HepG2 (cell line): ENCODE measurements around the gene JAGN1. TPM values are rescaled to one million over a fixed set of nuclear protein-coding genes. Genes with fewer than 3 reads are reported as not detected.
A peak's percentile ranks its signal among the peaks of the same experiment; 100 is the strongest.

Source experiments
- BRCA1 ChIP-seq: sonication (generic); formaldehyde crosslinking; IDR thresholded peaks from 2 replicates; pipeline ENCODE4 v1.4.0; 2020; ENCODE audit warnings: missing genetic modification reagents
- DPF2 ChIP-seq: sonication (generic); formaldehyde crosslinking; IDR thresholded peaks from 2 replicates; pipeline ENCODE4 v1.4.0; 2020; ENCODE audit warnings: mild to moderate bottlenecking, low read depth, missing genetic modification reagents, borderline replicate concordance
- GATA4 ChIP-seq: sonication (generic); IDR thresholded peaks from 2 replicates; pipeline ENCODE4 v1.6.1; 2016; ENCODE audit warnings: antibody characterized with exemption, low read depth, borderline replicate concordance
- HMGA1 ChIP-seq: sonication (generic); formaldehyde crosslinking; conservative IDR thresholded peaks from 2 replicates; pipeline ENCODE4 v1.4.0; 2020; ENCODE audit warnings: missing genetic modification reagents
- HNRNPH1 ChIP-seq: fragments of 200-400 bp; formaldehyde crosslinking; optimal IDR thresholded peaks from 2 replicates; pipeline ENCODE3; 2017; ENCODE audit warnings: mild to moderate bottlenecking, low read depth, low read length
- IRX3 ChIP-seq: sonication (generic); formaldehyde crosslinking; IDR thresholded peaks from 2 replicates; pipeline ENCODE4 v1.8.1; 2023; ENCODE audit warnings: mild to moderate bottlenecking, low read depth, missing genetic modification reagents, borderline replicate concordance
- JARID2 ChIP-seq: sonication (generic); formaldehyde crosslinking; IDR thresholded peaks from 2 replicates; pipeline ENCODE4 v1.8.1; 2023; ENCODE audit warnings: missing genetic modification reagents, inconsistent platforms; ENCODE audit not compliant: insufficient replicate concordance
- KAT8 ChIP-seq: IDR thresholded peaks from 2 replicates; pipeline ENCODE4 v1.6.1; 2016; ENCODE audit warnings: missing genetic modification reagents, missing compliant biosample characterization
- KLF13 ChIP-seq: sonication (generic); formaldehyde crosslinking; IDR thresholded peaks from 2 replicates; pipeline ENCODE4 v1.4.0; 2020; ENCODE audit warnings: mild to moderate bottlenecking, missing genetic modification reagents
- NR1H2 ChIP-seq: sonication (generic); formaldehyde crosslinking; IDR thresholded peaks from 2 replicates; pipeline ENCODE4 v1.8.1; 2022; ENCODE audit warnings: low read depth, missing genetic modification reagents, borderline replicate concordance
- PITX1 ChIP-seq: sonication (generic); formaldehyde crosslinking; IDR thresholded peaks from 2 replicates; pipeline ENCODE4 v1.5.1; 2020; ENCODE audit warnings: mild to moderate bottlenecking, missing genetic modification reagents
- RFXAP ChIP-seq: sonication (generic); formaldehyde crosslinking; IDR thresholded peaks from 2 replicates; pipeline ENCODE4 v1.4.0; 2020; ENCODE audit warnings: missing genetic modification reagents, borderline replicate concordance
- TAF1 ChIP-seq: sonication (generic); formaldehyde crosslinking; IDR thresholded peaks from 2 replicates; pipeline ENCODE4 v1.4.0; 2020; ENCODE audit warnings: missing genetic modification reagents
- TFAP4 ChIP-seq: sonication (generic); IDR thresholded peaks from 2 replicates; pipeline ENCODE4 v1.6.1; 2016; ENCODE audit warnings: low read depth, borderline replicate concordance
- TFE3 ChIP-seq: IDR thresholded peaks from 2 replicates; pipeline ENCODE4 v1.6.1; 2016
- WIZ ChIP-seq: sonication (generic); formaldehyde crosslinking; IDR thresholded peaks from 2 replicates; pipeline ENCODE4 v1.5.1; 2020; ENCODE audit warnings: mild to moderate bottlenecking, missing genetic modification reagents
- ZBTB7B ChIP-seq: sonication (generic); formaldehyde crosslinking; IDR thresholded peaks from 2 replicates; pipeline ENCODE4 v1.4.0; 2020; ENCODE audit warnings: missing genetic modification reagents
- ZFP82 ChIP-seq: sonication (generic); formaldehyde crosslinking; IDR thresholded peaks from 2 replicates; pipeline ENCODE4 v1.5.1; 2020; ENCODE audit warnings: mild to moderate bottlenecking, missing genetic modification reagents, borderline replicate concordance
- ZNF124 ChIP-seq: sonication (generic); formaldehyde crosslinking; IDR thresholded peaks from 2 replicates; pipeline ENCODE4 v1.4.0; 2020; ENCODE audit warnings: missing genetic modification reagents
- ZNF224 ChIP-seq: sonication (generic); formaldehyde crosslinking; IDR thresholded peaks from 2 replicates; pipeline ENCODE4 v1.5.0; 2020; ENCODE audit warnings: mild to moderate bottlenecking, missing genetic modification reagents
- ZNF337 ChIP-seq: sonication (generic); formaldehyde crosslinking; IDR thresholded peaks from 2 replicates; pipeline ENCODE4 v1.5.1; 2020; ENCODE audit warnings: missing genetic modification reagents, low read depth, mild to moderate bottlenecking, borderline replicate concordance
- ZNF547 ChIP-seq: sonication (generic); formaldehyde crosslinking; IDR thresholded peaks from 2 replicates; pipeline ENCODE4 v1.5.1; 2020; ENCODE audit warnings: mild to moderate bottlenecking, missing genetic modification reagents
- ZNF562 ChIP-seq: sonication (generic); formaldehyde crosslinking; IDR thresholded peaks from 2 replicates; pipeline ENCODE4 v1.8.0; 2022; ENCODE audit warnings: missing genetic modification reagents, borderline replicate concordance
- ZNF644 ChIP-seq: IDR thresholded peaks from 2 replicates; pipeline ENCODE4 v1.6.1; 2016; ENCODE audit warnings: low read depth
- ZNF749 ChIP-seq: sonication (generic); formaldehyde crosslinking; IDR thresholded peaks from 2 replicates; pipeline ENCODE4 v1.8.0; 2022; ENCODE audit warnings: mild to moderate bottlenecking, missing genetic modification reagents, moderate library complexity, borderline replicate concordance
- polyA plus RNA-seq, 8 experiments: library from polyadenylated mRNA; depleted of rRNA in 3 of 8; stranded (reverse) in 7 of 8; unstranded in 1 of 8; fragments of >200 nt; fragmentation: Illumina TruSeq in 4 of 8; extraction: Trizol in 4 of 8; gene quantifications; 2 replicates each; pipeline versions ENCODE4 v1.2.1 to v1.2.3, GENCODE V29; 2011 to 2016; ENCODE audit warnings: low read depth in 4 of 8, missing spikeins in 1 of 8, mixed read lengths in 1 of 8; ENCODE audit not compliant: insufficient read depth in 1 of 8
- total RNA-seq, 5 experiments: library from RNA; depleted of rRNA; stranded (reverse); fragments of >200 nt; fragmentation: Illumina TruSeq; extraction: Trizol; gene quantifications; 2 replicates each; pipeline ENCODE4 v1.2.3, GENCODE V29; 2016; ENCODE audit warnings: low read depth in 1 of 5
- TF ChIP-seq, protein P1 (sequence below): sonication (generic); formaldehyde crosslinking; IDR thresholded peaks from 2 replicates; pipeline ENCODE4 v1.9.0; 2021; ENCODE audit warnings: missing genetic modification reagents, borderline replicate concordance
- TF ChIP-seq, protein P2 (sequence below): sonication (generic); formaldehyde crosslinking; IDR thresholded peaks from 2 replicates; pipeline ENCODE4 v1.4.0; 2020; ENCODE audit warnings: mild to moderate bottlenecking, missing genetic modification reagents

The JAGN1 gene
- total and polyA plus RNA-seq, 2 of the 13 experiments (the other 11 are each of a cell fraction or from before 2014, with no cell fraction given) = 49.9 to 50.9 TPM

DNA sequence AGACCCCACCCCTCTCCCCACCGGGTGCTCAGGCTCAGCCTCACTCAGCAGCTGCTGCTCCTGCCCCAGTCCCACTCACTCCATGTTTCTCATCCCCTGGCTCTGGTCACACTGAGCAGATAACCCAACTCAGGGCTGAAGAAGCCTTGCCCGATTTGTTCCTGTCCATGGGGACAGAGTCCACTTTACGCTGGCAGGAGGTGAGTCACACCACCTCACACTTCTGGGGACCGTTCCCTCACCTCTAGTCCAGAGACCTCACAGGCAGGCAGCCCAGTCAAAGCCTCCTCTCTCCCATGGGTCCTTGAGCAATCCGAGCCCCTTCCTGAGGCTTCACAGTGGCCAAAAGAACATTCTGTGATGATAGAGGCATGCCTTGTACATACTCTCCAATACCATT lies 11.7 kb upstream of the JAGN1 start (continued):
- TF ChIP-seq ZNF547 (CRISPR knock-in tag) (no peak), DPF2 (CRISPR knock-in tag) (peak; percentile 62; the same call in 1 of the 2 replicates), NR1H2 (no peak), PITX1 (peak; percentile 12; the same call in 1 of the 2 replicates), KAT8 (CRISPR knock-in tag) (0 out of 2 replicates have a peak, but pooled peaks have one; percentile 41), IRX3 (CRISPR knock-in tag) (no peak), RFXAP (CRISPR knock-in tag) (no peak), ZNF749 (no peak), TFE3 (CRISPR knock-in tag) (no peak), ZFP82 (CRISPR knock-in tag) (no peak), ZNF644 (CRISPR knock-in tag) (peak; percentile 85), ZBTB7B (CRISPR knock-in tag) (no peak), ZNF562 (CRISPR knock-in tag) (no peak), WIZ (CRISPR knock-in tag) (peak; percentile 68; the same call in 1 of the 2 replicates), KLF13 (CRISPR knock-in tag) (no peak), HMGA1 (CRISPR knock-in tag) (no peak), HNRNPH1 (no peak), ZNF124 (CRISPR knock-in tag) (no peak), JARID2 (CRISPR knock-in tag) (no peak), TAF1 (CRISPR knock-in tag) (0 out of 2 replicates have a peak, but pooled peaks have one; percentile 35), ZNF224 (0 out of 2 replicates have a peak, but pooled peaks have one; percentile 60), BRCA1 (CRISPR knock-in tag) (no peak), ZNF337 (no peak), GATA4 (no peak), TFAP4 (no peak)
- TF ChIP-seq, protein P1, sequence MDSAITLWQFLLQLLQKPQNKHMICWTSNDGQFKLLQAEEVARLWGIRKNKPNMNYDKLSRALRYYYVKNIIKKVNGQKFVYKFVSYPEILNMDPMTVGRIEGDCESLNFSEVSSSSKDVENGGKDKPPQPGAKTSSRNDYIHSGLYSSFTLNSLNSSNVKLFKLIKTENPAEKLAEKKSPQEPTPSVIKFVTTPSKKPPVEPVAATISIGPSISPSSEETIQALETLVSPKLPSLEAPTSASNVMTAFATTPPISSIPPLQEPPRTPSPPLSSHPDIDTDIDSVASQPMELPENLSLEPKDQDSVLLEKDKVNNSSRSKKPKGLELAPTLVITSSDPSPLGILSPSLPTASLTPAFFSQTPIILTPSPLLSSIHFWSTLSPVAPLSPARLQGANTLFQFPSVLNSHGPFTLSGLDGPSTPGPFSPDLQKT = no peak
- TF ChIP-seq, protein P2, sequence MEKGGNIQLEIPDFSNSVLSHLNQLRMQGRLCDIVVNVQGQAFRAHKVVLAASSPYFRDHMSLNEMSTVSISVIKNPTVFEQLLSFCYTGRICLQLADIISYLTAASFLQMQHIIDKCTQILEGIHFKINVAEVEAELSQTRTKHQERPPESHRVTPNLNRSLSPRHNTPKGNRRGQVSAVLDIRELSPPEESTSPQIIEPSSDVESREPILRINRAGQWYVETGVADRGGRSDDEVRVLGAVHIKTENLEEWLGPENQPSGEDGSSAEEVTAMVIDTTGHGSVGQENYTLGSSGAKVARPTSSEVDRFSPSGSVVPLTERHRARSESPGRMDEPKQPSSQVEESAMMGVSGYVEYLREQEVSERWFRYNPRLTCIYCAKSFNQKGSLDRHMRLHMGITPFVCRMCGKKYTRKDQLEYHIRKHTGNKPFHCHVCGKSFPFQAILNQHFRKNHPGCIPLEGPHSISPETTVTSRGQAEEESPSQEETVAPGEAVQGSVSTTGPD (CRISPR knock-in tag) = no peak
